Measurements from ENCODE around the gene MAB21L3.

Gene MAB21L3

GRCh38 chr1:116159611-116160010, 48.4 kb downstream of the MAB21L3 start:
- Histone ChIP-seq H3K79me2 (ENCODE audit: insufficient read depth, low read length) (no peaks in the 10 kb centered on the region), H2AFZ (ENCODE audit: low read depth, low read length, severe bottlenecking) (no peak overlapping the region), H3K9me2 (replicated peaks; ENCODE audit: insufficient read depth, low read length) (no peaks in the 10 kb centered on the region), H3K9me3 (ENCODE audit: insufficient read depth, low read length) (no peaks in the 10 kb centered on the region), H3K4me2 (ENCODE audit: low read depth, low read length, poor library complexity, severe bottlenecking) (no peak overlapping the region), H3K9ac (ENCODE audit: low read length) (no peak overlapping the region), H4K20me1 (ENCODE audit: low read depth, low read length) (no peaks in the 10 kb centered on the region), H3K27me3 (ENCODE audit: low read length) (no peaks in the 10 kb centered on the region), H3K4me3 (ENCODE audit: insufficient read depth, low read length, poor library complexity, severe bottlenecking) (no peak overlapping the region), H3K27ac (ENCODE audit: low read depth, low read length) (no peak overlapping the region), H3F3A (ENCODE audit: insufficient read depth) (no peaks in the 10 kb centered on the region), H3K36me3 (ENCODE audit: low read length) (no peaks in the 10 kb centered on the region)
- TF ChIP-seq CTCF (IDR thresholded peaks at IDR 0.05; ENCODE audit: insufficient read depth, low read length, poor library complexity, severe bottlenecking) (no peak), EZH2phosphoT487 (conservative IDR thresholded peaks at IDR 0.05; ENCODE audit: low read length) (no peak)

GRCh38 chr1:116161390-116161789, 50.2 kb downstream of the MAB21L3 start:
- H2AFZ ChIP-seq (ENCODE audit: low read depth, low read length, severe bottlenecking), result no peak overlapping the region
- H3K79me2 ChIP-seq (ENCODE audit: insufficient read depth, low read length), result no peaks in the 10 kb centered on the region
- H3K9me2 ChIP-seq (replicated peaks; ENCODE audit: insufficient read depth, low read length), result no peaks in the 10 kb centered on the region
- H3K36me3 ChIP-seq (ENCODE audit: low read length), result no peaks in the 10 kb centered on the region
- H3F3A ChIP-seq (ENCODE audit: insufficient read depth), result no peaks in the 10 kb centered on the region
- H3K27ac ChIP-seq (ENCODE audit: low read depth, low read length), result no peak overlapping the region
- H3K27me3 ChIP-seq (ENCODE audit: low read length), result no peaks in the 10 kb centered on the region
- H3K9me3 ChIP-seq (ENCODE audit: insufficient read depth, low read length), result no peaks in the 10 kb centered on the region
- no peak overlapping the region for H3K9ac ChIP-seq (ENCODE audit: low read length)
- no peak overlapping the region for H3K4me2 ChIP-seq (ENCODE audit: low read depth, low read length, poor library complexity, severe bottlenecking)
- no peak overlapping the region for H3K4me3 ChIP-seq (ENCODE audit: insufficient read depth, low read length, poor library complexity, severe bottlenecking)
- no peak for TF ChIP-seq EZH2phosphoT487 (conservative IDR thresholded peaks at IDR 0.05; ENCODE audit: low read length)
- no peak for TF ChIP-seq CTCF (IDR thresholded peaks at IDR 0.05; ENCODE audit: insufficient read depth, low read length, poor library complexity, severe bottlenecking)
- H4K20me1 ChIP-seq (ENCODE audit: low read depth, low read length), result no peaks in the 10 kb centered on the region

- no peaks in the 10 kb centered on the region for H3K27me3 ChIP-seq (ENCODE audit: low read length)
- no peak overlapping the region for H3K9ac ChIP-seq (ENCODE audit: low read length)
- no peak overlapping the region for H3K4me2 ChIP-seq (ENCODE audit: low read depth, low read length, poor library complexity, severe bottlenecking)
- H3K27ac ChIP-seq (ENCODE audit: low read depth, low read length), result no peak overlapping the region
- no peaks in the 10 kb centered on the region for H3K36me3 ChIP-seq (ENCODE audit: low read length)
- no peak overlapping the region for H2AFZ ChIP-seq (ENCODE audit: low read depth, low read length, severe bottlenecking)
- no peaks in the 10 kb centered on the region for H4K20me1 ChIP-seq (ENCODE audit: low read depth, low read length)
- H3F3A ChIP-seq (ENCODE audit: insufficient read depth), result no peaks in the 10 kb centered on the region
- H3K9me2 ChIP-seq (replicated peaks; ENCODE audit: insufficient read depth, low read length), result no peaks in the 10 kb centered on the region
- no peak for TF ChIP-seq EZH2phosphoT487 (conservative IDR thresholded peaks at IDR 0.05; ENCODE audit: low read length)
- TF ChIP-seq CTCF (IDR thresholded peaks at IDR 0.05; ENCODE audit: insufficient read depth, low read length, poor library complexity, severe bottlenecking), result no peak
- no peaks in the 10 kb centered on the region for H3K9me3 ChIP-seq (ENCODE audit: insufficient read depth, low read length)
- no peaks in the 10 kb centered on the region for H3K79me2 ChIP-seq (ENCODE audit: insufficient read depth, low read length)
- no peak overlapping the region for H3K4me3 ChIP-seq (ENCODE audit: insufficient read depth, low read length, poor library complexity, severe bottlenecking)
Measured at GRCh38 chr1:116161877-116162390, 50.7 kb downstream of the MAB21L3 start.

Data from SU-DHL-6 (cell line).